ENCODE results near the gene MPDZ.

Gene MPDZ

DNA sequence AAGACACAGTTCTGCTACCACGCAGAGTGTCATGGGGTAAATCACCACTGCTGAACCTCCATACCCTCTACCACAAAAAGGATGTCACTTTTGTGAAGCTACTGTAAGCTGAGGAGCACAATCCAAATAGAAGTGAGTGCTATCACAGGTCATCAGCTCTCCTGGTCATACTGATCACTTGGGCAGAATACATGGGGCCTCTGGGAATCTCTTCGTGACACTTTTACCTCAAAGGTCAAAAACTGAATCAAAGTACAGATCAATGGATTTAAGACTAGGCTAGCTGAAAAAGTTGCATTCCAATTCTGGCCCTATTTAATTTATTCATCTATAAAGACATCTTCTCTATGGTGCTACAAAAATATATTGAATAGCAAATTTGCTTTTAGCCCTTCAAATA lies 115.5 kb downstream of the MPDZ start:
- no peaks in the 10 kb centered on the region for H3K9me2 ChIP-seq (ENCODE audit: low read depth, low read length)
- no peak overlapping the region for H3K4me2 ChIP-seq (ENCODE audit: low read length)
- no peaks in the 10 kb centered on the region for H4K20me1 ChIP-seq (ENCODE audit: insufficient read depth, low read length)
- H3K4me1 ChIP-seq (ENCODE audit: insufficient read depth, low read length, severe bottlenecking): no peaks in the 10 kb centered on the region
- H3K9ac ChIP-seq (ENCODE audit: low read length): no peak overlapping the region
- H3K27ac ChIP-seq (ENCODE audit: low read depth, low read length, poor library complexity, severe bottlenecking): no peak overlapping the region
- H3K27me3 ChIP-seq (ENCODE audit: insufficient read depth, low read length): no peaks in the 10 kb centered on the region
- H3K79me2 ChIP-seq (ENCODE audit: insufficient read depth, low read length): no peaks in the 10 kb centered on the region
- H3K4me3 ChIP-seq (ENCODE audit: low read depth, low read length, poor library complexity, severe bottlenecking): no peak overlapping the region
- no peak overlapping the region for H2AFZ ChIP-seq (ENCODE audit: low read length)
- no peaks in the 10 kb centered on the region for H3K36me3 ChIP-seq (ENCODE audit: insufficient read depth, low read length)
- TF ChIP-seq, protein P1, sequence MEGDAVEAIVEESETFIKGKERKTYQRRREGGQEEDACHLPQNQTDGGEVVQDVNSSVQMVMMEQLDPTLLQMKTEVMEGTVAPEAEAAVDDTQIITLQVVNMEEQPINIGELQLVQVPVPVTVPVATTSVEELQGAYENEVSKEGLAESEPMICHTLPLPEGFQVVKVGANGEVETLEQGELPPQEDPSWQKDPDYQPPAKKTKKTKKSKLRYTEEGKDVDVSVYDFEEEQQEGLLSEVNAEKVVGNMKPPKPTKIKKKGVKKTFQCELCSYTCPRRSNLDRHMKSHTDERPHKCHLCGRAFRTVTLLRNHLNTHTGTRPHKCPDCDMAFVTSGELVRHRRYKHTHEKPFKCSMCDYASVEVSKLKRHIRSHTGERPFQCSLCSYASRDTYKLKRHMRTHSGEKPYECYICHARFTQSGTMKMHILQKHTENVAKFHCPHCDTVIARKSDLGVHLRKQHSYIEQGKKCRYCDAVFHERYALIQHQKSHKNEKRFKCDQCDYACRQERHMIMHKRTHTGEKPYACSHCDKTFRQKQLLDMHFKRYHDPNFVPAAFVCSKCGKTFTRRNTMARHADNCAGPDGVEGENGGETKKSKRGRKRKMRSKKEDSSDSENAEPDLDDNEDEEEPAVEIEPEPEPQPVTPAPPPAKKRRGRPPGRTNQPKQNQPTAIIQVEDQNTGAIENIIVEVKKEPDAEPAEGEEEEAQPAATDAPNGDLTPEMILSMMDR (IDR thresholded peaks at IDR 0.05; ENCODE audit: low read length): no peak
- no peaks in the 10 kb centered on the region for H3F3A ChIP-seq (ENCODE audit: insufficient read depth, low read length)
- no peaks in the 10 kb centered on the region for H3K9me3 ChIP-seq (ENCODE audit: low read length)

DNA sequence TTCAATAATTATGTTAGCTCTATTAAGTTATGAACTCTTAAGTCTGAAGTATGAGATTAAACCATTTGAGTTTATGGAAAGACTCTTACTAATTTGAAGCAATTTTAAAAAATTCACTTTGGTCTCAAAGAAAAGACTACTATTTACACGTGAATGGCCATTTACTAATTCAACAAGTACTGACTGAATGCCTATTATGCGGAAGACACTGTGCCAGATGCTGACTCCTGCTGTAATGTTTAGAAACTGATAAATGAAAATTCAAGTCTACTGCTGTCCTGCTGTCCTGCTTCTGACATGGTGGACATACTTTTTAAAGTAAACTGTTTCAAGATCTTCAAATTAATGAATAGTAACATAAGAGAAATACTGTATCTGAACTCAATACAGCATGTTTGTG lies 116.2 kb downstream of the MPDZ start:
- no peaks in the 10 kb centered on the region for H3K36me3 ChIP-seq (ENCODE audit: insufficient read depth, low read length)
- no peaks in the 10 kb centered on the region for H3K27me3 ChIP-seq (ENCODE audit: insufficient read depth, low read length)

DNA sequence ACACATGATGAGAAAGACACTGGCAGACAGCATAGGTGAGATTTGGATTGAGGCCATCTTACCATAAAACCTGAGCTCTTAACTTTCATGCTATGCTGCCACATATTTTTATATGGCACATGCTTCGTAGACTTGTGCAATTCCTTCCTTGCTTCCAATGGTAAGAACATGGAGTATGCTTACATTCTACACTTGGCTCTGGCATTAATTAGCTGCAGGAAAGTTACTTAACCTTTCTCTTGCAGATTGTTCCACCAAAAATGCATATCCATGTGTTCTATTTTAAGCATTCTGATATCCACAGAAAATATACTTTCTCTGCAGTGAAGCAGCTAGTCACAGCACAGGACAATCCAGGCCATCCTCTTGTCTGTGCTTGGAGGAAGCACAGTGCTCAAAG lies 119.4 kb downstream of the MPDZ start:
- no peaks in the 10 kb centered on the region for H3K9me3 ChIP-seq (ENCODE audit: low read length)
- no peaks in the 10 kb centered on the region for H3K9me2 ChIP-seq (ENCODE audit: low read depth, low read length)
- no peak overlapping the region for H3K4me2 ChIP-seq (ENCODE audit: low read length)
- no peaks in the 10 kb centered on the region for H3F3A ChIP-seq (ENCODE audit: insufficient read depth, low read length)
- H3K36me3 ChIP-seq (ENCODE audit: insufficient read depth, low read length): no peaks in the 10 kb centered on the region
- TF ChIP-seq, protein P1 (IDR thresholded peaks at IDR 0.05; ENCODE audit: low read length): no peak
- no peak for TF ChIP-seq EZH2 (IDR thresholded peaks at IDR 0.05; ENCODE audit: borderline replicate concordance, low read length)
- no peaks in the 10 kb centered on the region for H3K27me3 ChIP-seq (ENCODE audit: insufficient read depth, low read length)
- H3K27ac ChIP-seq (ENCODE audit: low read depth, low read length, poor library complexity, severe bottlenecking): no peak overlapping the region
- no peak overlapping the region for H3K4me3 ChIP-seq (ENCODE audit: low read depth, low read length, poor library complexity, severe bottlenecking)
- no peak overlapping the region for H2AFZ ChIP-seq (ENCODE audit: low read length)
- H3K9ac ChIP-seq (ENCODE audit: low read length): no peak overlapping the region
- no peaks in the 10 kb centered on the region for H3K79me2 ChIP-seq (ENCODE audit: insufficient read depth, low read length)
- H4K20me1 ChIP-seq (ENCODE audit: insufficient read depth, low read length): no peaks in the 10 kb centered on the region
- H3K4me1 ChIP-seq (ENCODE audit: insufficient read depth, low read length, severe bottlenecking): no peaks in the 10 kb centered on the region

More for the DNA sequence above, 116.2 kb downstream of the MPDZ start:
- Histone ChIP-seq H3F3A (ENCODE audit: insufficient read depth, low read length) (no peaks in the 10 kb centered on the region), H3K4me2 (ENCODE audit: low read length) (no peak overlapping the region), H3K9ac (ENCODE audit: low read length) (no peak overlapping the region), H3K9me2 (ENCODE audit: low read depth, low read length) (no peaks in the 10 kb centered on the region), H3K4me3 (ENCODE audit: low read depth, low read length, poor library complexity, severe bottlenecking) (no peak overlapping the region), H3K27ac (ENCODE audit: low read depth, low read length, poor library complexity, severe bottlenecking) (no peak overlapping the region), H3K9me3 (ENCODE audit: low read length) (no peaks in the 10 kb centered on the region), H4K20me1 (ENCODE audit: insufficient read depth, low read length) (no peaks in the 10 kb centered on the region), H3K4me1 (ENCODE audit: insufficient read depth, low read length, severe bottlenecking) (no peaks in the 10 kb centered on the region), H3K79me2 (ENCODE audit: insufficient read depth, low read length) (no peaks in the 10 kb centered on the region), H2AFZ (ENCODE audit: low read length) (no peak overlapping the region)
- TF ChIP-seq EZH2 (IDR thresholded peaks at IDR 0.05; ENCODE audit: borderline replicate concordance, low read length): no peak
- TF ChIP-seq, protein P1 (IDR thresholded peaks at IDR 0.05; ENCODE audit: low read length): no peak

Data from OCI-LY1 (cell line).